ENCODE measurements around the gene STXBP5.

DNA sequence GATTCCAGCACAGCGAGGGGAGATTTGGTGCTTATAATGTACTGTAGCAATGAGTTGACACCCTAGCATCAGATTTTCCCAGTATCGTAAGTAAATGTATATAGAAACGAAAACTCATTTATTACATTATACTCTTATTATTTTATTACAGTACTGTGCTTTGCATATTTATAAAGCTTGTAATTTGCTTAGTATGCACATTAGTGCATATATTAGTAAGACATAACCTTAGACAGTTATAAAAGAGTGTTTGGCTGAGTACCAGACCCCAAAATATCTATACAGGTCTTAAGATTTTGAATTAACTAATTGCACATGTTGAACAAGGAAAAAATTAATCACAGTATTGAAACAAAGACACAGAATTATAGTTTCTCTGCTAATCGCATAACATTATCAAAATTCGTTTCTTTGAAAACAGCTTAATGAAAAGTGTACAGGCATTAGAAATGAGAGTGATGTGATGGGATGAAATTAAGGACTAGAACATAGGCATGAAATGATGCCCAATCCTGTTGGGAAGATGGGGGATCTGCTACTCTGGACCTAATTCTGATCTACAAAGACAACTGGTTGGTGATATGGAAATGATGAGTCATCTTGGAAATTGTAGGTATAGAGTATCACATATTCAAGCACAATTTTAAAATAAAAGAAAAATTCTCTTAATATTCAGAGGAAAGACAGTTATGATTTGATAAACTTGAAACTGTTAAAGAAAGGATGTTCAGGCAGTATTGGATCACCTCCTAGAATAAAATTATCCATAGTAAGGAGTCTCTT, 42.8 kb downstream of the STXBP5 start:
- TF ChIP-seq ZBTB8A (tag by site-specific recombination; IDR thresholded peaks at IDR 0.05) (no peak), ZNF121 (tag by site-specific recombination; IDR thresholded peaks at IDR 0.05) (no peak), ZNF18 (tag by site-specific recombination; IDR thresholded peaks at IDR 0.05) (no peak), SALL2 (tag by site-specific recombination; IDR thresholded peaks at IDR 0.05; ENCODE audit: borderline replicate concordance) (no peak)

Measured in HEK293 (cell line).